Glomerular endothelial cell (primary cell): ENCODE results near the gene MOGAT2. TPM values are rescaled to one million over a fixed set of nuclear protein-coding genes. Genes with fewer than 3 reads are reported as not detected.
"Not testable (repeated sequence)": the region's sequence is repeated elsewhere in the genome, so short reads cannot be mapped to it uniquely, and the experiment has no call there.

Source experiments
- DNase-seq: peaks from one replicate; pipeline ENCODE4 v3.0.0-alpha.2; 2011; ENCODE audit warnings: low read depth, low spot score; ENCODE audit errors: extremely low read depth
- total RNA-seq: library from RNA; depleted of rRNA; stranded (reverse); fragments of >200 nt; gene quantifications from 2 replicates; pipeline ENCODE4 v1.2.3, GENCODE V29; 2015

Gene MOGAT2
- not detected in 2 replicates for total RNA-seq

GRCh38 chr11:75717608-75718418 lies at the start of gene MOGAT2:
TSS of gene MOGAT2 (plus strand) at chr11:75717838. CDS start at chr11:75717889, 51 bp downstream.
- DNase-seq, result no peak

GRCh38 chr11:75668451-75669297 lies 49.0 kb upstream of the MOGAT2 start, which contains the start of gene MAP6:
TSS of gene MAP6 (minus strand) at chr11:75669038. CDS start at chr11:75668369, 669 bp downstream.
- DNase-seq, result no peak

- DNase-seq, result peak; percentile 29
Observed at GRCh38 chr11:75673977-75674582, 43.6 kb upstream of the MOGAT2 start.

GRCh38 chr11:75677275-75677674 lies 40.4 kb upstream of the MOGAT2 start:
- DNase-seq, result no peak

GRCh38 chr11:75677909-75678308 lies 39.7 kb upstream of the MOGAT2 start:
- DNase-seq, result no peak

- no peak for DNase-seq
Observed at GRCh38 chr11:75678620-75679259, 38.9 kb upstream of the MOGAT2 start.

- DNase-seq, result no peak
Observed at GRCh38 chr11:75679566-75679965, 38.1 kb upstream of the MOGAT2 start.

- not testable (repeated sequence) for DNase-seq
Observed at GRCh38 chr11:75683856-75684255, 33.8 kb upstream of the MOGAT2 start.

GRCh38 chr11:75689863-75690609 lies 27.6 kb upstream of the MOGAT2 start:
- no peak for DNase-seq

- no peak for DNase-seq
Observed at GRCh38 chr11:75691804-75692203, 25.8 kb upstream of the MOGAT2 start.

- no peak for DNase-seq
Observed at GRCh38 chr11:75697906-75698581, 19.6 kb upstream of the MOGAT2 start.

GRCh38 chr11:75700940-75701339 lies 16.7 kb upstream of the MOGAT2 start:
- no peak for DNase-seq

GRCh38 chr11:75703695-75704237 lies 13.9 kb upstream of the MOGAT2 start:
- no peak for DNase-seq

- DNase-seq, result no peak
Observed at GRCh38 chr11:75705541-75705940, 12.1 kb upstream of the MOGAT2 start.

GRCh38 chr11:75706260-75706729 lies 11.3 kb upstream of the MOGAT2 start:
- DNase-seq, result peak; percentile 14

- DNase-seq, result no peak
Observed at GRCh38 chr11:75714211-75714610, 3.4 kb upstream of the MOGAT2 start.

- DNase-seq, result no peak
Observed at GRCh38 chr11:75715688-75716087, 1.9 kb upstream of the MOGAT2 start.

- DNase-seq, result no peak
Observed at GRCh38 chr11:75716659-75717058, 979 bp upstream of the MOGAT2 start.
